ENCODE results near the gene JAKMIP1.
A peak's percentile ranks its signal among the peaks of the same experiment; 100 is the strongest.

The JAKMIP1 gene

GRCh38 chr4:6086846-6087245 lies 113.5 kb downstream of the JAKMIP1 start:
- DNase-seq = no peak

GRCh38 chr4:6085691-6086628 lies 114.4 kb downstream of the JAKMIP1 start:
- no peak for DNase-seq

- DNase-seq = no peak
Measured at GRCh38 chr4:6085028-6085690, 115.2 kb downstream of the JAKMIP1 start.

GRCh38 chr4:6079965-6080364 lies 120.4 kb downstream of the JAKMIP1 start:
- DNase-seq = no peak

GRCh38 chr4:6078560-6078959 lies 121.8 kb downstream of the JAKMIP1 start:
- DNase-seq = no peak

GRCh38 chr4:6076391-6076790 lies 124.0 kb downstream of the JAKMIP1 start:
- DNase-seq = peak; percentile 11

- no peak for DNase-seq
Measured at GRCh38 chr4:6074758-6075157, 125.6 kb downstream of the JAKMIP1 start.

GRCh38 chr4:6071959-6072720 lies 128.2 kb downstream of the JAKMIP1 start:
- no peak for DNase-seq

- DNase-seq = no peak
Measured at GRCh38 chr4:6071191-6071958, 129.0 kb downstream of the JAKMIP1 start.

- no peak for DNase-seq
Measured at GRCh38 chr4:6069845-6070709, 130.3 kb downstream of the JAKMIP1 start.

GRCh38 chr4:6068986-6069385 lies 131.4 kb downstream of the JAKMIP1 start:
- DNase-seq = no peak

GRCh38 chr4:6065934-6066590 lies 134.3 kb downstream of the JAKMIP1 start:
- DNase-seq = no peak

GRCh38 chr4:6065166-6065565 lies 135.2 kb downstream of the JAKMIP1 start:
- no peak for DNase-seq

- DNase-seq = no peak
Measured at GRCh38 chr4:6064383-6064782, 136.0 kb downstream of the JAKMIP1 start.

GRCh38 chr4:6063684-6064083 lies 136.7 kb downstream of the JAKMIP1 start:
- no peak for DNase-seq

GRCh38 chr4:6062133-6062532 lies 138.2 kb downstream of the JAKMIP1 start:
- no peak for DNase-seq

GRCh38 chr4:6059375-6059805 lies 141.0 kb downstream of the JAKMIP1 start:
- DNase-seq = no peak

- DNase-seq = no peak
Measured at GRCh38 chr4:6058531-6059374, 141.6 kb downstream of the JAKMIP1 start.

GRCh38 chr4:6056976-6057766 lies 143.2 kb downstream of the JAKMIP1 start:
- no peak for DNase-seq
